ENCODE measurements around the gene RUVBL2.
A peak's percentile ranks its signal among the peaks of the same experiment; 100 is the strongest.

The RUVBL2 gene

GRCh38 chr19:48966541-48967345 is 26.9 kb upstream of the RUVBL2 start:
- peaks cover 48 to 56% of the 10 kb centered on the region in 2 experiments for H3K36me3 ChIP-seq (ENCODE audit: control insufficient read depth in 1 of 2, insufficient read depth in 2 of 2, low read depth in 1 of 2, low read length in 2 of 2)
- H3K4me1 ChIP-seq (ENCODE audit: control insufficient read depth, insufficient read depth, low read depth, low read length) = peaks cover 41% of the 10 kb centered on the region
- 79% methylated on average over 8 of the region's 10 CpGs for WGBS
- peak overlapping the region; percentile 64 for H3K4me2 ChIP-seq (ENCODE audit: low read length, poor library complexity, severe bottlenecking)
- no peak overlapping the region for H3K23ac ChIP-seq (ENCODE audit: low read length in 2 of 2)
- no peaks in the 10 kb centered on the region for H3K9me3 ChIP-seq (ENCODE audit: control insufficient read depth, low read length)
- peak overlapping the region; percentile 98 for H3K9ac ChIP-seq (ENCODE audit: low read length)
- H2AFZ ChIP-seq (ENCODE audit: low read depth, low read length) = no peak overlapping the region
- peak; percentile 35 for DNase-seq
- no peak overlapping the region for H4K8ac ChIP-seq (ENCODE audit: low read length)
- H3K4me3 ChIP-seq (ENCODE audit: insufficient read depth in 1 of 2, low read depth in 1 of 2, low read length in 2 of 2) = peak overlapping the region; percentile 88 to 100
- peaks cover 4% of the 10 kb centered on the region for H3K79me1 ChIP-seq (replicated peaks; ENCODE audit: low read length, poor library complexity, severe bottlenecking)
- H3K18ac ChIP-seq (ENCODE audit: low read depth in 1 of 2, low read length in 2 of 2) = no peak overlapping the region
- no peaks in the 10 kb centered on the region for H3K27me3 ChIP-seq (ENCODE audit: control insufficient read depth in 1 of 2, insufficient read depth in 1 of 2, low read length in 2 of 2)
- no peak overlapping the region for H2AK5ac ChIP-seq (ENCODE audit: low read length, severe bottlenecking)
- H4K91ac ChIP-seq (ENCODE audit: low read length) = no peak overlapping the region
- peak overlapping the region in 1 of 2 experiments; percentile 62 for H3K14ac ChIP-seq (ENCODE audit: low read length in 2 of 2)
- H3K4ac ChIP-seq (ENCODE audit: low read depth in 1 of 2, low read length in 2 of 2) = no peak overlapping the region
- H2BK15ac ChIP-seq (ENCODE audit: low read depth, poor library complexity, severe bottlenecking) = no peak overlapping the region
- H2BK12ac ChIP-seq (ENCODE audit: low read length in 2 of 2) = no peak overlapping the region
- peak overlapping the region; percentile 84 for H3K27ac ChIP-seq (ENCODE audit: low read length, poor library complexity, severe bottlenecking)
- H2BK120ac ChIP-seq (ENCODE audit: low read depth, low read length) = no peak overlapping the region
- H2BK5ac ChIP-seq (ENCODE audit: low read depth, low read length, poor library complexity, severe bottlenecking) = no peak overlapping the region

GRCh38 chr19:48967346-48968178 is 26.1 kb upstream of the RUVBL2 start:
- Histone ChIP-seq H3K4me1 (ENCODE audit: control insufficient read depth, insufficient read depth, low read depth, low read length) (peaks cover 33% of the 10 kb centered on the region), H3K27ac (ENCODE audit: low read length, poor library complexity, severe bottlenecking) (peak overlapping the region; percentile 18), H3K79me1 (replicated peaks; ENCODE audit: low read length, poor library complexity, severe bottlenecking) (peaks cover 4% of the 10 kb centered on the region), H2BK15ac (ENCODE audit: low read depth, poor library complexity, severe bottlenecking) (no peak overlapping the region), H3K4me2 (ENCODE audit: low read length, poor library complexity, severe bottlenecking) (peak overlapping the region; percentile 64), H2AFZ (ENCODE audit: low read depth, low read length) (no peak overlapping the region), H3K18ac (ENCODE audit: low read depth in 1 of 2, low read length in 2 of 2) (no peak overlapping the region), H3K36me3 (ENCODE audit: control insufficient read depth in 1 of 2, insufficient read depth in 2 of 2, low read depth in 1 of 2, low read length in 2 of 2) (peaks cover 50 to 52% of the 10 kb centered on the region in 2 experiments), H2BK12ac (ENCODE audit: low read length in 2 of 2) (no peak overlapping the region), H2BK5ac (ENCODE audit: low read depth, low read length, poor library complexity, severe bottlenecking) (no peak overlapping the region), H3K9me3 (ENCODE audit: control insufficient read depth, low read length) (no peaks in the 10 kb centered on the region), H4K91ac (ENCODE audit: low read length) (no peak overlapping the region), H3K23ac (ENCODE audit: low read length in 2 of 2) (no peak overlapping the region), H3K4ac (ENCODE audit: low read depth in 1 of 2, low read length in 2 of 2) (no peak overlapping the region), H3K4me3 (ENCODE audit: insufficient read depth in 1 of 2, low read depth in 1 of 2, low read length in 2 of 2) (peak overlapping the region in 1 of 2 experiments; percentile 100), H2BK120ac (ENCODE audit: low read depth, low read length) (no peak overlapping the region), H3K14ac (ENCODE audit: low read length in 2 of 2) (no peak overlapping the region), H3K9ac (ENCODE audit: low read length) (peak overlapping the region; percentile 98), H3K27me3 (ENCODE audit: control insufficient read depth in 1 of 2, insufficient read depth in 1 of 2, low read length in 2 of 2) (no peaks in the 10 kb centered on the region), H2AK5ac (ENCODE audit: low read length, severe bottlenecking) (no peak overlapping the region), H4K8ac (ENCODE audit: low read length) (no peak overlapping the region)
- WGBS = 73% methylated on average over 12 of the region's 14 CpGs
- DNase-seq = peak; percentile 90

- Histone ChIP-seq H2BK12ac (ENCODE audit: low read length in 2 of 2) (no peak overlapping the region), H4K91ac (ENCODE audit: low read length) (no peak overlapping the region), H3K27me3 (ENCODE audit: control insufficient read depth in 1 of 2, insufficient read depth in 1 of 2, low read length in 2 of 2) (no peaks in the 10 kb centered on the region), H4K8ac (ENCODE audit: low read length) (no peak overlapping the region), H3K27ac (ENCODE audit: low read length, poor library complexity, severe bottlenecking) (peak overlapping the region; percentile 18), H2AK5ac (ENCODE audit: low read length, severe bottlenecking) (no peak overlapping the region), H3K23ac (ENCODE audit: low read length in 2 of 2) (no peak overlapping the region), H3K18ac (ENCODE audit: low read depth in 1 of 2, low read length in 2 of 2) (no peak overlapping the region), H3K4me3 (ENCODE audit: insufficient read depth in 1 of 2, low read depth in 1 of 2, low read length in 2 of 2) (no peak overlapping the region), H3K4ac (ENCODE audit: low read depth in 1 of 2, low read length in 2 of 2) (no peak overlapping the region), H2BK120ac (ENCODE audit: low read depth, low read length) (no peak overlapping the region), H3K36me3 (ENCODE audit: control insufficient read depth in 1 of 2, insufficient read depth in 2 of 2, low read depth in 1 of 2, low read length in 2 of 2) (peaks cover 52 to 56% of the 10 kb centered on the region in 2 experiments), H3K9me3 (ENCODE audit: control insufficient read depth, low read length) (no peaks in the 10 kb centered on the region), H3K4me2 (ENCODE audit: low read length, poor library complexity, severe bottlenecking) (no peak overlapping the region), H3K9ac (ENCODE audit: low read length) (peak overlapping the region; percentile 98), H3K79me1 (replicated peaks; ENCODE audit: low read length, poor library complexity, severe bottlenecking) (peaks cover 4% of the 10 kb centered on the region), H3K14ac (ENCODE audit: low read length in 2 of 2) (no peak overlapping the region), H2AFZ (ENCODE audit: low read depth, low read length) (no peak overlapping the region), H2BK5ac (ENCODE audit: low read depth, low read length, poor library complexity, severe bottlenecking) (no peak overlapping the region), H3K4me1 (ENCODE audit: control insufficient read depth, insufficient read depth, low read depth, low read length) (peaks cover 28% of the 10 kb centered on the region), H2BK15ac (ENCODE audit: low read depth, poor library complexity, severe bottlenecking) (no peak overlapping the region)
- peak; percentile 86 for DNase-seq
- WGBS = 82% methylated on average over 4 of the region's 4 CpGs
Measured at GRCh38 chr19:48968179-48968661, 25.5 kb upstream of the RUVBL2 start.

- H3K4me2 ChIP-seq (ENCODE audit: low read length, poor library complexity, severe bottlenecking) = no peak overlapping the region
- H3K79me1 ChIP-seq (replicated peaks; ENCODE audit: low read length, poor library complexity, severe bottlenecking) = peaks cover 4% of the 10 kb centered on the region
- peaks cover 57 to 61% of the 10 kb centered on the region in 2 experiments for H3K36me3 ChIP-seq (ENCODE audit: control insufficient read depth in 1 of 2, insufficient read depth in 2 of 2, low read depth in 1 of 2, low read length in 2 of 2)
- H2AK5ac ChIP-seq (ENCODE audit: low read length, severe bottlenecking) = no peak overlapping the region
- H3K23ac ChIP-seq (ENCODE audit: low read length in 2 of 2) = no peak overlapping the region
- 94% methylated on average over 15 of the region's 15 CpGs for WGBS
- H4K91ac ChIP-seq (ENCODE audit: low read length) = no peak overlapping the region
- H2AFZ ChIP-seq (ENCODE audit: low read depth, low read length) = no peak overlapping the region
- H2BK12ac ChIP-seq (ENCODE audit: low read length in 2 of 2) = no peak overlapping the region
- no peak overlapping the region for H3K27ac ChIP-seq (ENCODE audit: low read length, poor library complexity, severe bottlenecking)
- H3K4me3 ChIP-seq (ENCODE audit: insufficient read depth in 1 of 2, low read depth in 1 of 2, low read length in 2 of 2) = no peak overlapping the region
- H3K4me1 ChIP-seq (ENCODE audit: control insufficient read depth, insufficient read depth, low read depth, low read length) = peaks cover 22% of the 10 kb centered on the region
- H4K8ac ChIP-seq (ENCODE audit: low read length) = no peak overlapping the region
- no peak overlapping the region for H2BK120ac ChIP-seq (ENCODE audit: low read depth, low read length)
- no peaks in the 10 kb centered on the region for H3K9me3 ChIP-seq (ENCODE audit: control insufficient read depth, low read length)
- H2BK5ac ChIP-seq (ENCODE audit: low read depth, low read length, poor library complexity, severe bottlenecking) = no peak overlapping the region
- no peak overlapping the region for H2BK15ac ChIP-seq (ENCODE audit: low read depth, poor library complexity, severe bottlenecking)
- peak overlapping the region; percentile 25 for H3K9ac ChIP-seq (ENCODE audit: low read length)
- no peaks in the 10 kb centered on the region for H3K27me3 ChIP-seq (ENCODE audit: control insufficient read depth in 1 of 2, insufficient read depth in 1 of 2, low read length in 2 of 2)
- H3K14ac ChIP-seq (ENCODE audit: low read length in 2 of 2) = no peak overlapping the region
- H3K4ac ChIP-seq (ENCODE audit: low read depth in 1 of 2, low read length in 2 of 2) = no peak overlapping the region
- DNase-seq = peak; percentile 71
- no peak overlapping the region for H3K18ac ChIP-seq (ENCODE audit: low read depth in 1 of 2, low read length in 2 of 2)
Measured at GRCh38 chr19:48968813-48969218, 24.9 kb upstream of the RUVBL2 start.

Measured in mesenchymal stem cell (in vitro differentiated cells and primary cell).